ENCODE data around the gene PBOV1.

The PBOV1 gene

GRCh38 chr6:138258991-138259390 is 40.7 kb upstream of the PBOV1 start:
- H3K27me3 ChIP-seq (ENCODE audit: control insufficient read depth, insufficient read depth, low read length), result no peaks in the 10 kb centered on the region
- no peaks in the 10 kb centered on the region for H3K79me2 ChIP-seq
- no peak overlapping the region for H2AFZ ChIP-seq
- no peak overlapping the region for H3K4me2 ChIP-seq (ENCODE audit: low read length)
- H3K9me3 ChIP-seq (ENCODE audit: control insufficient read depth, low read length), result no peaks in the 10 kb centered on the region
- no peak overlapping the region for H3K4me3 ChIP-seq (ENCODE audit: low read depth, low read length)
- no peaks in the 10 kb centered on the region for H3K36me3 ChIP-seq (ENCODE audit: control insufficient read depth, insufficient read depth, low read length)
- H3K27ac ChIP-seq, result no peak overlapping the region
- no peak overlapping the region for H3K9ac ChIP-seq
- no peaks in the 10 kb centered on the region for H3K4me1 ChIP-seq
- TF ChIP-seq CTCF (IDR thresholded peaks at IDR 0.05), result no peak

GRCh38 chr6:138258197-138258596 is 39.9 kb upstream of the PBOV1 start:
- Histone ChIP-seq H2AFZ (no peak overlapping the region), H3K4me3 (ENCODE audit: low read depth, low read length) (no peak overlapping the region), H3K4me1 (no peaks in the 10 kb centered on the region), H3K79me2 (no peaks in the 10 kb centered on the region), H3K36me3 (ENCODE audit: control insufficient read depth, insufficient read depth, low read length) (no peaks in the 10 kb centered on the region), H3K4me2 (ENCODE audit: low read length) (no peak overlapping the region), H3K9ac (no peak overlapping the region), H3K27me3 (ENCODE audit: control insufficient read depth, insufficient read depth, low read length) (no peaks in the 10 kb centered on the region), H3K27ac (no peak overlapping the region), H3K9me3 (ENCODE audit: control insufficient read depth, low read length) (no peaks in the 10 kb centered on the region)
- no peak for TF ChIP-seq CTCF (IDR thresholded peaks at IDR 0.05)

GRCh38 chr6:138257638-138258040 is 39.3 kb upstream of the PBOV1 start:
- Histone ChIP-seq H3K27me3 (ENCODE audit: control insufficient read depth, insufficient read depth, low read length) (no peaks in the 10 kb centered on the region), H3K79me2 (no peaks in the 10 kb centered on the region), H3K4me2 (ENCODE audit: low read length) (no peak overlapping the region), H2AFZ (no peak overlapping the region), H3K9me3 (ENCODE audit: control insufficient read depth, low read length) (no peaks in the 10 kb centered on the region), H3K9ac (no peak overlapping the region), H3K4me1 (no peaks in the 10 kb centered on the region), H3K36me3 (ENCODE audit: control insufficient read depth, insufficient read depth, low read length) (no peaks in the 10 kb centered on the region), H3K4me3 (ENCODE audit: low read depth, low read length) (no peak overlapping the region), H3K27ac (no peak overlapping the region)
- TF ChIP-seq CTCF (IDR thresholded peaks at IDR 0.05), result no peak

- Histone ChIP-seq H3K27ac (no peak overlapping the region), H3K27me3 (ENCODE audit: control insufficient read depth, insufficient read depth, low read length) (no peaks in the 10 kb centered on the region), H3K79me2 (no peaks in the 10 kb centered on the region), H2AFZ (no peak overlapping the region), H3K36me3 (ENCODE audit: control insufficient read depth, insufficient read depth, low read length) (no peaks in the 10 kb centered on the region), H3K4me1 (no peaks in the 10 kb centered on the region), H3K9me3 (ENCODE audit: control insufficient read depth, low read length) (no peaks in the 10 kb centered on the region), H3K9ac (no peak overlapping the region), H3K4me3 (ENCODE audit: low read depth, low read length) (no peak overlapping the region), H3K4me2 (ENCODE audit: low read length) (no peak overlapping the region)
- no peak for TF ChIP-seq CTCF (IDR thresholded peaks at IDR 0.05)
These were observed 37.2 kb upstream of the PBOV1 start for GRCh38 chr6:138255443-138255842.

- no peaks in the 10 kb centered on the region for H3K79me2 ChIP-seq
- H2AFZ ChIP-seq, result no peak overlapping the region
- H3K4me3 ChIP-seq (ENCODE audit: low read depth, low read length), result no peak overlapping the region
- H3K4me1 ChIP-seq, result no peaks in the 10 kb centered on the region
- H3K9me3 ChIP-seq (ENCODE audit: control insufficient read depth, low read length), result no peaks in the 10 kb centered on the region
- H3K27ac ChIP-seq, result no peak overlapping the region
- H3K9ac ChIP-seq, result no peak overlapping the region
- H3K27me3 ChIP-seq (ENCODE audit: control insufficient read depth, insufficient read depth, low read length), result no peaks in the 10 kb centered on the region
- H3K36me3 ChIP-seq (ENCODE audit: control insufficient read depth, insufficient read depth, low read length), result no peaks in the 10 kb centered on the region
- no peak overlapping the region for H3K4me2 ChIP-seq (ENCODE audit: low read length)
- no peak for TF ChIP-seq CTCF (IDR thresholded peaks at IDR 0.05)
These were observed 35.4 kb upstream of the PBOV1 start for GRCh38 chr6:138253731-138254130.

All from parathyroid adenoma (tissue), 2 donors.